ENCODE results near the gene SIAH3. TPM values are rescaled to one million over a fixed set of nuclear protein-coding genes. Genes with fewer than 3 reads are reported as not detected.

Gene SIAH3
- total and polyA plus RNA-seq, 9 of the 15 experiments (the other 6 are each of a cell fraction or from before 2014, with no cell fraction given): not detected

DNA sequence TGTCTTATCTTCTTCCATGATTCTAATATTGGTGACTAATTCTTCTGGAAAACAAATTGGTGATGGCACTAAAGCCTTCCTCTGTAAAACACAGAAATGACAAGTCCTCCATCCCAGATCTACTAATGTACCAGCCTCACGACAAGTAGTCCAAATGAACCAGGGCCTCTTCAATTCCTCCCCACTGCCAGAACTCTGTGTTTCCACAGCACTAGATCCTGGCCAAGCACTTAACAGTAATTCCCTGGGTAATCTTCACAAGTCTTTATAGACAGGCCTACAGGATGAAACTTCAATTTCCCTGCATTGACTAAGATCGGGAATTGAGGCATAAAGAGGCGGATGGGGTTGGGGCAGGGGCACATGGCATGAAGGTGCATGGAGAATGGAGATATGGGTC is 52.7 kb downstream of the SIAH3 start:
- H4K20me1 ChIP-seq (replicated peaks; ENCODE audit: control insufficient read depth, insufficient read depth, low read length): no peaks in the 10 kb centered on the region
- no peak overlapping the region for H3K27ac ChIP-seq (ENCODE audit: extremely low read depth, low read depth, low read length)
- no peak for FAIRE-seq
- H3K4me2 ChIP-seq (ENCODE audit: insufficient read depth, low read length): no peak overlapping the region
- H2AFZ ChIP-seq (ENCODE audit: low read depth, low read length): no peak overlapping the region
- DNase-seq (ENCODE audit: extremely low read depth in 1 of 4, low spot score in 3 of 4): no peak
- no peaks in the 10 kb centered on the region for H3K36me3 ChIP-seq (ENCODE audit: control insufficient read depth, insufficient read depth, low read length)
- no peaks in the 10 kb centered on the region for H3K4me1 ChIP-seq (replicated peaks in 1 of 2; ENCODE audit: control insufficient read depth in 2 of 2, insufficient read depth in 2 of 2, low read length in 2 of 2)
- ChIA-PET POLR2A (no interaction called here), CTCF (ENCODE audit: low intra/inter-chr PET ratio) (no interaction called here)
- BruUV-seq (replicated peaks): no TSS peak
- 0% methylated on average over 3 of the region's 3 CpGs for WGBS (ENCODE audit: insufficient coverage, low coverage, missing lambda C conversion rate)
- H3K9me3 ChIP-seq (replicated peaks; ENCODE audit: control insufficient read depth, insufficient read depth, low read depth, low read length): no peaks in the 10 kb centered on the region
- H3K9me1 ChIP-seq (ENCODE audit: control insufficient read depth, insufficient read depth, low read length): no peaks in the 10 kb centered on the region
- in situ Hi-C loops (cut with MboI) (no loop called here), intact Hi-C loops (cut with micrococcal nuclease) (no loop called here)
- no peaks in the 10 kb centered on the region for H3K79me2 ChIP-seq (ENCODE audit: control insufficient read depth, insufficient read depth, low read length)
- H3K4me3 ChIP-seq: no peak overlapping the region
- no peak overlapping the region for H3K9ac ChIP-seq (ENCODE audit: insufficient read depth in 1 of 2, low read depth in 2 of 2, low read length in 2 of 2)
- ATAC-seq: no peak
- TF ChIP-seq, protein P1, sequence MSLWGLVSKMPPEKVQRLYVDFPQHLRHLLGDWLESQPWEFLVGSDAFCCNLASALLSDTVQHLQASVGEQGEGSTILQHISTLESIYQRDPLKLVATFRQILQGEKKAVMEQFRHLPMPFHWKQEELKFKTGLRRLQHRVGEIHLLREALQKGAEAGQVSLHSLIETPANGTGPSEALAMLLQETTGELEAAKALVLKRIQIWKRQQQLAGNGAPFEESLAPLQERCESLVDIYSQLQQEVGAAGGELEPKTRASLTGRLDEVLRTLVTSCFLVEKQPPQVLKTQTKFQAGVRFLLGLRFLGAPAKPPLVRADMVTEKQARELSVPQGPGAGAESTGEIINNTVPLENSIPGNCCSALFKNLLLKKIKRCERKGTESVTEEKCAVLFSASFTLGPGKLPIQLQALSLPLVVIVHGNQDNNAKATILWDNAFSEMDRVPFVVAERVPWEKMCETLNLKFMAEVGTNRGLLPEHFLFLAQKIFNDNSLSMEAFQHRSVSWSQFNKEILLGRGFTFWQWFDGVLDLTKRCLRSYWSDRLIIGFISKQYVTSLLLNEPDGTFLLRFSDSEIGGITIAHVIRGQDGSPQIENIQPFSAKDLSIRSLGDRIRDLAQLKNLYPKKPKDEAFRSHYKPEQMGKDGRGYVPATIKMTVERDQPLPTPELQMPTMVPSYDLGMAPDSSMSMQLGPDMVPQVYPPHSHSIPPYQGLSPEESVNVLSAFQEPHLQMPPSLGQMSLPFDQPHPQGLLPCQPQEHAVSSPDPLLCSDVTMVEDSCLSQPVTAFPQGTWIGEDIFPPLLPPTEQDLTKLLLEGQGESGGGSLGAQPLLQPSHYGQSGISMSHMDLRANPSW (CRISPR knock-in tag; IDR thresholded peaks at IDR 0.05): no peak
- TF ChIP-seq ELF1 (tag; IDR thresholded peaks at IDR 0.05) (no peak), TAF9B (IDR thresholded peaks at IDR 0.05; ENCODE audit: partially characterized antibody) (no peak), ZNF224 (CRISPR knock-in tag; IDR thresholded peaks at IDR 0.05) (no peak), POLR2AphosphoS5 (IDR thresholded peaks at IDR 0.05; ENCODE audit: control insufficient read depth, insufficient read depth, low read depth, low read length) (no peak), RHOXF2B (CRISPR knock-in tag; conservative IDR thresholded peaks at IDR 0.05) (no peak), POLR2H (tag; IDR thresholded peaks at IDR 0.05; ENCODE audit: low read depth) (no peak)
- TF ChIP-seq, protein P2, sequence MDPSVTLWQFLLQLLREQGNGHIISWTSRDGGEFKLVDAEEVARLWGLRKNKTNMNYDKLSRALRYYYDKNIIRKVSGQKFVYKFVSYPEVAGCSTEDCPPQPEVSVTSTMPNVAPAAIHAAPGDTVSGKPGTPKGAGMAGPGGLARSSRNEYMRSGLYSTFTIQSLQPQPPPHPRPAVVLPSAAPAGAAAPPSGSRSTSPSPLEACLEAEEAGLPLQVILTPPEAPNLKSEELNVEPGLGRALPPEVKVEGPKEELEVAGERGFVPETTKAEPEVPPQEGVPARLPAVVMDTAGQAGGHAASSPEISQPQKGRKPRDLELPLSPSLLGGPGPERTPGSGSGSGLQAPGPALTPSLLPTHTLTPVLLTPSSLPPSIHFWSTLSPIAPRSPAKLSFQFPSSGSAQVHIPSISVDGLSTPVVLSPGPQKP (CRISPR knock-in tag; IDR thresholded peaks at IDR 0.05): no peak
- H3K27me3 ChIP-seq (ENCODE audit: control insufficient read depth in 2 of 2, insufficient read depth in 2 of 2, low read length in 2 of 2): peaks cover 2 to 7% of the 10 kb centered on the region in 2 experiments; a peak in 2 of 5 replicates
